Measurements from ENCODE around the gene SOX13.

SOX13 gene

GRCh38 chr1:204115116-204115515 is 42.2 kb downstream of the SOX13 start:
- Histone ChIP-seq H3K4me1 (ENCODE audit: control insufficient read depth in 2 of 2, insufficient read depth in 2 of 2, low read length in 2 of 2) (no peaks in the 10 kb centered on the region), H3K36me3 (ENCODE audit: control insufficient read depth in 2 of 2, insufficient read depth in 2 of 2, low read length in 2 of 2) (peaks cover 16 to 25% of the 10 kb centered on the region in 2 donors), H3K27ac (ENCODE audit: low read depth in 2 of 2, low read length in 2 of 2) (no peak overlapping the region), H3K9ac (ENCODE audit: low read depth in 1 of 2, low read length in 2 of 2) (no peak overlapping the region), H3K4me3 (ENCODE audit: low read length in 2 of 2) (no peak overlapping the region), H3K27me3 (ENCODE audit: control insufficient read depth in 2 of 2, insufficient read depth in 2 of 2, low read length in 2 of 2) (no peaks in the 10 kb centered on the region), H3K9me3 (ENCODE audit: control insufficient read depth in 2 of 2, low read length in 2 of 2) (no peaks in the 10 kb centered on the region)

- no peaks in the 10 kb centered on the region for H3K4me1 ChIP-seq (ENCODE audit: control insufficient read depth in 2 of 2, insufficient read depth in 2 of 2, low read length in 2 of 2)
- H3K9me3 ChIP-seq (ENCODE audit: control insufficient read depth in 2 of 2, low read length in 2 of 2), result no peaks in the 10 kb centered on the region
- no peaks in the 10 kb centered on the region for H3K27me3 ChIP-seq (ENCODE audit: control insufficient read depth in 2 of 2, insufficient read depth in 2 of 2, low read length in 2 of 2)
- H3K4me3 ChIP-seq (ENCODE audit: low read length in 2 of 2), result no peak overlapping the region
- H3K27ac ChIP-seq (ENCODE audit: low read depth in 2 of 2, low read length in 2 of 2), result no peak overlapping the region
- peaks cover 16 to 27% of the 10 kb centered on the region in 2 donors for H3K36me3 ChIP-seq (ENCODE audit: control insufficient read depth in 2 of 2, insufficient read depth in 2 of 2, low read length in 2 of 2)
- no peak overlapping the region for H3K9ac ChIP-seq (ENCODE audit: low read depth in 1 of 2, low read length in 2 of 2)
Measured at GRCh38 chr1:204116539-204116938, 43.6 kb downstream of the SOX13 start.

GRCh38 chr1:204121840-204122555 is 49.1 kb downstream of the SOX13 start:
- Histone ChIP-seq H3K36me3 (ENCODE audit: control insufficient read depth in 2 of 2, insufficient read depth in 2 of 2, low read length in 2 of 2) (peaks cover 40 to 48% of the 10 kb centered on the region in 2 donors), H3K4me1 (ENCODE audit: control insufficient read depth in 2 of 2, insufficient read depth in 2 of 2, low read length in 2 of 2) (no peaks in the 10 kb centered on the region), H3K27ac (ENCODE audit: low read depth in 2 of 2, low read length in 2 of 2) (no peak overlapping the region), H3K4me3 (ENCODE audit: low read length in 2 of 2) (no peak overlapping the region), H3K9ac (ENCODE audit: low read depth in 1 of 2, low read length in 2 of 2) (no peak overlapping the region), H3K27me3 (ENCODE audit: control insufficient read depth in 2 of 2, insufficient read depth in 2 of 2, low read length in 2 of 2) (no peaks in the 10 kb centered on the region), H3K9me3 (ENCODE audit: control insufficient read depth in 2 of 2, low read length in 2 of 2) (no peaks in the 10 kb centered on the region)

- Histone ChIP-seq H3K9me3 (ENCODE audit: control insufficient read depth in 2 of 2, low read length in 2 of 2) (no peaks in the 10 kb centered on the region), H3K36me3 (ENCODE audit: control insufficient read depth in 2 of 2, insufficient read depth in 2 of 2, low read length in 2 of 2) (peaks cover 34 to 41% of the 10 kb centered on the region in 2 donors), H3K27ac (ENCODE audit: low read depth in 2 of 2, low read length in 2 of 2) (no peak overlapping the region), H3K4me1 (ENCODE audit: control insufficient read depth in 2 of 2, insufficient read depth in 2 of 2, low read length in 2 of 2) (no peaks in the 10 kb centered on the region), H3K27me3 (ENCODE audit: control insufficient read depth in 2 of 2, insufficient read depth in 2 of 2, low read length in 2 of 2) (no peaks in the 10 kb centered on the region), H3K4me3 (ENCODE audit: low read length in 2 of 2) (no peak overlapping the region), H3K9ac (ENCODE audit: low read depth in 1 of 2, low read length in 2 of 2) (no peak overlapping the region)
Measured at GRCh38 chr1:204123376-204123775, 50.5 kb downstream of the SOX13 start.

- Histone ChIP-seq H3K9me3 (ENCODE audit: control insufficient read depth in 2 of 2, low read length in 2 of 2) (no peaks in the 10 kb centered on the region), H3K4me1 (ENCODE audit: control insufficient read depth in 2 of 2, insufficient read depth in 2 of 2, low read length in 2 of 2) (peaks cover 0 to 9% of the 10 kb centered on the region in 2 donors), H3K27me3 (ENCODE audit: control insufficient read depth in 2 of 2, insufficient read depth in 2 of 2, low read length in 2 of 2) (no peaks in the 10 kb centered on the region), H3K36me3 (ENCODE audit: control insufficient read depth in 2 of 2, insufficient read depth in 2 of 2, low read length in 2 of 2) (peaks cover 32 to 34% of the 10 kb centered on the region in 2 donors), H3K27ac (ENCODE audit: low read depth in 2 of 2, low read length in 2 of 2) (no peak overlapping the region), H3K4me3 (ENCODE audit: low read length in 2 of 2) (no peak overlapping the region), H3K9ac (ENCODE audit: low read depth in 1 of 2, low read length in 2 of 2) (no peak overlapping the region)
Measured at GRCh38 chr1:204124639-204125038, 51.7 kb downstream of the SOX13 start.

- Histone ChIP-seq H3K9me3 (ENCODE audit: control insufficient read depth in 2 of 2, low read length in 2 of 2) (no peaks in the 10 kb centered on the region), H3K27ac (ENCODE audit: low read depth in 2 of 2, low read length in 2 of 2) (no peak overlapping the region), H3K4me1 (ENCODE audit: control insufficient read depth in 2 of 2, insufficient read depth in 2 of 2, low read length in 2 of 2) (peaks cover 0 to 14% of the 10 kb centered on the region in 2 donors), H3K9ac (ENCODE audit: low read depth in 1 of 2, low read length in 2 of 2) (no peak overlapping the region), H3K36me3 (ENCODE audit: control insufficient read depth in 2 of 2, insufficient read depth in 2 of 2, low read length in 2 of 2) (peaks cover 32 to 34% of the 10 kb centered on the region in 2 donors), H3K4me3 (ENCODE audit: low read length in 2 of 2) (no peak overlapping the region), H3K27me3 (ENCODE audit: control insufficient read depth in 2 of 2, insufficient read depth in 2 of 2, low read length in 2 of 2) (no peaks in the 10 kb centered on the region)
Measured at GRCh38 chr1:204125759-204126351, 52.9 kb downstream of the SOX13 start.

DNA sequence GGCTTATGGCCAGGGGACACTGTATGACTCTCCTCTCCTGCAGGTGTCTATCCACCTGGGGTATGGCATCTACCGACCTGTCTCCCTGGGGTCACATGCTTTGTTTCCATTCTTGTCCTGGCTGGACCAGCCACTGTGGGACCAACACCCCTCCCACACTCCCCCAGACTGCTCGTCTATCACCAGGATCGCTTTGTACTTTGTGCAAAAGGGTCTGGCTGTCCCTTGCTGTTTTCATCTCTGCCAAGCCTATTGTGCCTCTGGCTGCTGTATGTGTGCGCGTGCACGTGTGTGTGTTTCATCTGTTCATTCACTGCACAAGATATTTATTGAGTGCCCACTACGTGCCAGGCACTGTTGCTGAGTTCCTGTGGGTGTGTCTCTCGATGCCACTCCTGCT is 53.5 kb downstream of the SOX13 start:
- no peaks in the 10 kb centered on the region for H3K9me3 ChIP-seq (ENCODE audit: control insufficient read depth in 2 of 2, low read length in 2 of 2)
- H3K9ac ChIP-seq (ENCODE audit: low read depth in 1 of 2, low read length in 2 of 2), result no peak overlapping the region
- H3K4me1 ChIP-seq (ENCODE audit: control insufficient read depth in 2 of 2, insufficient read depth in 2 of 2, low read length in 2 of 2), result peaks cover 0 to 14% of the 10 kb centered on the region in 2 donors
- H3K36me3 ChIP-seq (ENCODE audit: control insufficient read depth in 2 of 2, insufficient read depth in 2 of 2, low read length in 2 of 2), result peaks cover 31 to 34% of the 10 kb centered on the region in 2 donors
- H3K27me3 ChIP-seq (ENCODE audit: control insufficient read depth in 2 of 2, insufficient read depth in 2 of 2, low read length in 2 of 2), result no peaks in the 10 kb centered on the region
- H3K27ac ChIP-seq (ENCODE audit: low read depth in 2 of 2, low read length in 2 of 2), result no peak overlapping the region
- no peak overlapping the region for H3K4me3 ChIP-seq (ENCODE audit: low read length in 2 of 2)

DNA sequence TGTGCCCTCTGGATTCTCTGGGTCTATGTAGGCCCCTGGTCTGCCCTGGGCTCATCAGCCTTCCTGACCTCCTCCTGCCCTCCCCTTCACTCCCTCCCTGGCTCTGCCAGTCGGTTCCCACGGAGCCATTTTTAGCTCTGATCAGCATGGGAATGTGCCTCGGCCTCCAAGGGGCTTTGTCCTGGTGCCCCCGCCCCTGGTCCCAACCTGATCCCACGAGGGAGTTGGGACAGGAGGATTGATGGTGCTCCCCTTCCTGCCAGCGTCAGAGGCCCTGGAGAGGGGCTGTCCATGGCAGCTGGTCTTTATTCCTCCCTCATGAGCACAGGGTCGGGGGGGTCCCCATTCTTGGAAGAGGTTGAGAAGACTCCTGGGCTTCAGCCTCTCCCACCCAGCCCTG is 54.0 kb downstream of the SOX13 start:
- no peaks in the 10 kb centered on the region for H3K27me3 ChIP-seq (ENCODE audit: control insufficient read depth in 2 of 2, insufficient read depth in 2 of 2, low read length in 2 of 2)
- H3K4me3 ChIP-seq (ENCODE audit: low read length in 2 of 2), result no peak overlapping the region
- H3K9ac ChIP-seq (ENCODE audit: low read depth in 1 of 2, low read length in 2 of 2), result no peak overlapping the region
- no peak overlapping the region for H3K27ac ChIP-seq (ENCODE audit: low read depth in 2 of 2, low read length in 2 of 2)
- no peaks in the 10 kb centered on the region for H3K9me3 ChIP-seq (ENCODE audit: control insufficient read depth in 2 of 2, low read length in 2 of 2)
- H3K4me1 ChIP-seq (ENCODE audit: control insufficient read depth in 2 of 2, insufficient read depth in 2 of 2, low read length in 2 of 2), result peaks cover 0 to 14% of the 10 kb centered on the region in 2 donors
- peaks cover 25 to 32% of the 10 kb centered on the region in 2 donors for H3K36me3 ChIP-seq (ENCODE audit: control insufficient read depth in 2 of 2, insufficient read depth in 2 of 2, low read length in 2 of 2)

- H3K27ac ChIP-seq (ENCODE audit: low read depth in 2 of 2, low read length in 2 of 2), result no peak overlapping the region
- H3K27me3 ChIP-seq (ENCODE audit: control insufficient read depth in 2 of 2, insufficient read depth in 2 of 2, low read length in 2 of 2), result no peaks in the 10 kb centered on the region
- H3K4me3 ChIP-seq (ENCODE audit: low read length in 2 of 2), result no peak overlapping the region
- H3K9ac ChIP-seq (ENCODE audit: low read depth in 1 of 2, low read length in 2 of 2), result no peak overlapping the region
- peaks cover 0 to 14% of the 10 kb centered on the region in 2 donors for H3K4me1 ChIP-seq (ENCODE audit: control insufficient read depth in 2 of 2, insufficient read depth in 2 of 2, low read length in 2 of 2)
- no peaks in the 10 kb centered on the region for H3K9me3 ChIP-seq (ENCODE audit: control insufficient read depth in 2 of 2, low read length in 2 of 2)
- peaks cover 21 to 28% of the 10 kb centered on the region in 2 donors for H3K36me3 ChIP-seq (ENCODE audit: control insufficient read depth in 2 of 2, insufficient read depth in 2 of 2, low read length in 2 of 2)
Measured at GRCh38 chr1:204127597-204128242, 54.8 kb downstream of the SOX13 start.

DNA sequence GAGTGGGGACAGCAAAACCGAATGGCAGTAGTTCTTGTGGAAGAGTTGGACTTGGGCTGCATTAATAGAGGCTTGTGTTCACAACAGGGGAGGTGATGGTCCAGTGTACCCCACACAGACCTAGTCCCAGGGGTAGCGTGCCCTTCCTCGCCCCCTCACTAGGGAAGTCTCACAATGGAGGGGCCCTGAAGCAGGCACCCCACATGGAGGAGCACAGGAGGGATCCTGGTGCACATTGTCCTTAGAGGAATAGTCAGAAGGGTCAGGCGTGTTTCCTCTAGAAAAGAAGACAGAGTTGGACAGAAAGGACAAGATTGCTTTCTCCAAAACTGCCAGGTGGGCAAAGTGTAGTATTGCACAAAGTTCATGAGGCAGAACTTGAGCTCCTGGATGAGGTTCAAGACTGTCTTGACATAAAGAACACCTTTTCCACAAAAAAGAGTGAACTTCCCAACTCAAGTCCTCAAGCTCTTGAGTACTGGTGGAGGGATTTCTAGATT is 55.6 kb downstream of the SOX13 start:
- H3K4me3 ChIP-seq (ENCODE audit: low read length in 2 of 2), result no peak overlapping the region
- H3K4me1 ChIP-seq (ENCODE audit: control insufficient read depth in 2 of 2, insufficient read depth in 2 of 2, low read length in 2 of 2), result peaks cover 0 to 14% of the 10 kb centered on the region in 2 donors
- H3K9ac ChIP-seq (ENCODE audit: low read depth in 1 of 2, low read length in 2 of 2), result no peak overlapping the region
- peaks cover 20% of the 10 kb centered on the region in 2 donors for H3K36me3 ChIP-seq (ENCODE audit: control insufficient read depth in 2 of 2, insufficient read depth in 2 of 2, low read length in 2 of 2)
- no peaks in the 10 kb centered on the region for H3K9me3 ChIP-seq (ENCODE audit: control insufficient read depth in 2 of 2, low read length in 2 of 2)
- no peaks in the 10 kb centered on the region for H3K27me3 ChIP-seq (ENCODE audit: control insufficient read depth in 2 of 2, insufficient read depth in 2 of 2, low read length in 2 of 2)
- no peak overlapping the region for H3K27ac ChIP-seq (ENCODE audit: low read depth in 2 of 2, low read length in 2 of 2)

All from mucosa of rectum (tissue), 2 donors.